Activated effector memory CD4-positive, alpha-beta T cell treated with Interleukin-2 at 50 U/mL for 16 hours (primary cell): ENCODE measurements around the gene TNFAIP8L1.

ENCODE experiments used
- DNase-seq: peaks from one replicate; pipeline ENCODE4 v3.0.0-alpha.2; 2020

Gene TNFAIP8L1

DNA sequence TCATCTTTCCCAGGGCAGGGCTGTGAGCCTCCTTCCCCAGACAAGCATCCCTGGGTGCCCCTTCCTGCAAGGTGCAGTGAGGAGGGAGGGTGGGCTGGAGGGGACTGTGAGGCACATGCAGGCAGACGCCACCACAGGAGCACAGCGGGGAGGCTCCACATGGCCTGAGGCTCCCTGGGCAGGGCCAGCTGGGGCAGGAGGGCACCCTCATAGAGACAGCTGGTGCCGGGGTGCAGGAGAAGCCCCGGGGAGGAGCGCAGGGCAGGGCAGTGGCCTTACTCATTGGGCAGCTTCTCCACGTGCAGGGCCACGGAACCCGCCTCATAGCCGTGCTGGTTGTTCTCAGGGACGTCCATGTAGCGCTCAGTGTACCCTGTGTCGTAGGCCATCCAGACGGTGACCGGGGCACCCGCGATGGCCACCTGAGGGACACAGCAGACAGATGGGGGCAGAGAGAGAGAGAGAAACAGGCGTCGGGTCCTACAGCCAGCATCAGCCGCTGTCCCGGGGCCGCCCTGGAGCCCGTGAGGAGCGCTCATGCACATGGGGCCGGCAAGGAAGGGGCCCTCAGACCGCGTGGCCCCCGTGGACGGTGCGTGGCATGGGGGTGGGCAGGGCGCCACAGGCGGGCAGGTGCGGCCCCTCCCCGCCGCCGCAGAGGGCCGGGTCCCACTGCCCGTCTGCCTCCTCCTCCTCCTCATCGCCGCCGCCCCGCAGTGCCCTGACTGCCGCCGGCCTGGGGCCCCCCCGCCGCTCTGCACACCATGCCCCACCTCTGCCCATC is 43.3 kb downstream of the TNFAIP8L1 start:
- no peak for DNase-seq

DNA sequence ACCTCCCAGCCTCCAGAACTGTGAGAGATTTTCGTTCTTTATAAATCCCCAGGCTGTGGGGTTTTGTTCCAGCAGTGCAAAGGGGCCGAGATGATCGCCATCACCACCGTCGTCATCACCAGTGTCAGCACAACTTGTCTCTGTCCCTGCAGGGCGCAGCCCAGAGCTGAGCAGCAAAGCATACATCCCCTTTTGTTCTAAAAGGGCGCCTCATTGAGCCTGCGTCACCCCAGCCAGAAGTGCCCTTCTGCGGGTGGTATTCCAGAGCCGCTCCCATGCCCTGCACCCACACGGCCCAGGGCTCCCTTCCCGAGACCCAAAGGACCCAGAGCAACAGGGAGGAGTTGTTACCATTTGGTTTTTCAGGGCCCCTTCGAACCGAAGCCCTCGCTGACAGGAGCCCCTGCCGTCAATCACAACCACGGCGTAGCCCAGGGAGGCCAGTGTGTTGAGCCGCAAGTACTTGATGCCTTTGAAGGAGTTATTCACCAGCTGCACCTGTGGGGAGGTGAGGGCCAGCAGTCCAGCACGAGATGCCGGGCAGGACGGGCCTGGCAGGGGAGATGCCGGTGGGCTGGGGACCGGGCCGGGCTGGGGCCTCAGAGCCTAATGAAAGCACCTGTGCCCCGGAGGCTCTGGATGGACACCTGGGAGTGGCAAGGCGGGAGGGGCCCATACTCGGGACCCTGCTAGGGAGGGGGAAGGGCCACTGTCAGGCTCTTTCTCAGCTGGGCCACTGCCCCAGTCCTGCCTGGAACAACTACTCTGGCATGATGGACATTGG is 45.2 kb downstream of the TNFAIP8L1 start:
- DNase-seq = no peak

GRCh38 chr19:4686700-4687099 is 47.4 kb downstream of the TNFAIP8L1 start:
- DNase-seq = no peak

- DNase-seq = no peak
Measured at GRCh38 chr19:4687396-4687795, 48.1 kb downstream of the TNFAIP8L1 start.

- DNase-seq = no peak
Measured at GRCh38 chr19:4688587-4688986, 49.3 kb downstream of the TNFAIP8L1 start.

DNA sequence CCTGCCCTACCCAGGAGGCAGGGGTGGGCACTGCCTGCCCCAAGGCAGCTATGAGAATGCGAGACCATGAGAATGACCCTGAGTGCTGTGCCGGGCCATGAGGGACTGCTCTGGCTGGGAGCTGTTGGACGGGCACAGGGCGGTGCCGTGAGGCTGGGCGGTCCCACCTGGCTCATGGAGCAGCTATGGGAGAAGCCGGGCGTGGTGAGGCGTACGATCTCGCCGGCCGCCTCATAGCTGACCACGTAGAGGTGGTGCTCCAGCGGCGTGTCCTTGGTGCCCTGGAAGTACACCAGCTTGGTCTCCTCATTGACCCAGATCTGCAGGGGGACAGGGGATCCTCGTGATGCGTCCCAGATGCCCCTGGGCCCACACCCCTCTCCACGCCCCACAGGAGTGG is 50.1 kb downstream of the TNFAIP8L1 start:
- DNase-seq = no peak

DNA sequence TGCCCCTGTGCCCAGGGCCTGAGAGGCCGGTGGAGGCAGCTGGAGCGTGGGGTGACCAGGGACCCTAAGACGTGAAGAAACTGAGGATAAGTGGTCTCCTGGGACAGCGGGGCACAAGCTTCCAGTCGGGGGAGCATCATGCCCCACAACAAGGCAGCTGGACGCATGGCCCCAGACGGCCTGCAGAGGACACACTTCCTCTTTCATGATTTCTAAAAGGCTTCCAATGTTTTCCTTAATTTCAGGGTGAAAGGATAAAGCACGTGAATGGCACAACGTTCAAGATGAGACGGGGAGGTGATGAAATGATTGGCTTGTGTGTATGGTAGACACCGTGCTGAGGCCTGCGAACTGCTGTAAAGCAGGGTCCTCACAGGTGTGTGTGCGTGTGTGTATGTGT is 51.0 kb downstream of the TNFAIP8L1 start:
- no peak for DNase-seq

GRCh38 chr19:4691373-4691772 is 52.1 kb downstream of the TNFAIP8L1 start:
- no peak for DNase-seq

GRCh38 chr19:4692251-4693077 is 53.1 kb downstream of the TNFAIP8L1 start:
- no peak for DNase-seq

DNA sequence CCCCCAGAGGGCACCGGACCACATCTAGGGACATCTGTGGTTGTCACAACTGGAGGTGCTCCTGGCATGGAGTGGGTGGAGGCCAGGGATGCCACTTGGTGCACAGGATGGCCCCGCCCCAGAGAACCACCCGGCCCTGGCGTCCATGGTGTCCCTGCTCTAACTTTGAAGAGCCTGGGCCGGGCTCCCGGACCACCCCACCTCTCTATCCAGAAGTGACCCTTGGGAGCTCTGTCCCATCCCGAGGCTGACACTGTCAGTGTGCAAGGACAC is 53.7 kb downstream of the TNFAIP8L1 start:
- no peak for DNase-seq

GRCh38 chr19:4693471-4694121 is 54.3 kb downstream of the TNFAIP8L1 start:
- no peak for DNase-seq

- no peak for DNase-seq
Measured at GRCh38 chr19:4694211-4694987, 55.1 kb downstream of the TNFAIP8L1 start.

DNA sequence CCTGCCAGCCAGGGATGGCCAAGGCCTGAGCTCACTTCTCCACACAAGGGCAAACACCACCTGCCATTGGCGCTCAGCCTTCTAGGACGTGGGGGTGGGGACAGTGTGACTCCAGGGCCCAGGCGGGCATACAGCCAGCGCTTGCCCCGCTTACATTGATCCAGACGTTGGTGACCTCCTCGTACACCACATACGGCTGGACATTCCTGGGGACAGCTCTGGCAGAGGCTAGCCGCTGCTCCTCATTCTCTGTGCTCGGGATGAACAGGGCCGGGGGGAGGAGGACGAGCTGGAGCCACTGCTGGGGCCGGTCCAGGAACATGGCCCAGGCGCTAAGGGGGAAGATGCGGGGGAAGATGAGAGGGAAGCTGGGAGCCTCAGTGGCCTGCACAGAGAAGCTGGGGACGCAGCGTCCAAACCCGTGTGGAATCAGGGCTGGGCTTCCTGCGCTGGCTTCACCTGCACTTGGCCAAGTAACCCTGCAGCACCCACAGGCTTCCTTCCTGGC is 56.0 kb downstream of the TNFAIP8L1 start:
- DNase-seq = no peak

GRCh38 chr19:4697304-4697703 is 58.0 kb downstream of the TNFAIP8L1 start:
- no peak for DNase-seq

- no peak for DNase-seq
Measured at GRCh38 chr19:4699826-4700692, 60.7 kb downstream of the TNFAIP8L1 start.

DNA sequence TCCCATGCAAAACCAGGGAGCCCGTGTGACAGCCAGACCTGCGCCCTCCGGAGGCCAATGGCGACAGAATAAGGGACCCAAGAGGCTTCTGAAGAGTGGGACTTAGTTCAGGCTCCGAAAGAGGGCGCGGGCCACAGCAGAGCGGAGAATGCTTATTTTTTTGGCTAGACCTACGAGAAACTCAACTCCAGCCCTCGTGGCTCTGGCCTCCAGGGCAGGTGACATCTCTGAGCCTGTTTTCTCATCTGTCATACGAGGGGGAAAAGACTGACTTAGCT is 61.3 kb downstream of the TNFAIP8L1 start:
- DNase-seq = no peak

GRCh38 chr19:4701557-4701956 is 62.2 kb downstream of the TNFAIP8L1 start:
- no peak for DNase-seq

GRCh38 chr19:4702764-4703163 is 63.4 kb downstream of the TNFAIP8L1 start:
- no peak for DNase-seq

DNA sequence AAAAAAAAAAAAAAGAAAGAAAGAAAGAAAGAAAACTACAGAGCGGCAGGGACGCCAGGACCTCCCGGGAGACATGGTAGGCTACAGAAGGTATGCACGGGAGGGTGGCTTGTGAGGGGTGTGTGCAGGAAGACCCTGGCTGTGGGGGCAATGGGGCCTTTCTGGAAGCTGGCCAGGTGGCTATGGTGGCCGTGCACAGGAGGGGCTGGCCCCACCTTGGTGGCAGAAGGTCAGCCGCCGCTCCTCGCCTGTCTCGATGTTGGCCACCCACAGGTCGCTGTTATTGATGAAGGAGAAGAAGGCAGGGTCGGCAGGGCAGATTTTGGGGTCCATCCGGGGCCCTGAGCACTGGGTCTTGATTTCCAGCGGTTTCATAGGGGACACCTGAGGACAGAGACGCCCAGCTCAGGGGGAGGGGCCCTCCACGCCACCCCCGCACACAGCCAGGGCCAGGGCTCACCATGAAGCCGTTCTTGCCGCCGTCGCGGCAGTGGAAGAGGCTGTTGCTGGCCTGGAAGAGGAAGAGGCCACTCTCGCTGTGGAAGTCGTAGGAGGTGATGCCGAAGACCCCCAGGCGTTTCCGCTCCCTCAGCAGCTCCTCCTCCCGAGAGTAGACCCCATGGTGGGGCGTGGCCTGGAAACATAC is 64.5 kb downstream of the TNFAIP8L1 start:
- DNase-seq = no peak

GRCh38 chr19:4704317-4704673 is 65.0 kb downstream of the TNFAIP8L1 start:
- no peak for DNase-seq
